Measurements from ENCODE around the gene GDNF.

The GDNF gene

DNA sequence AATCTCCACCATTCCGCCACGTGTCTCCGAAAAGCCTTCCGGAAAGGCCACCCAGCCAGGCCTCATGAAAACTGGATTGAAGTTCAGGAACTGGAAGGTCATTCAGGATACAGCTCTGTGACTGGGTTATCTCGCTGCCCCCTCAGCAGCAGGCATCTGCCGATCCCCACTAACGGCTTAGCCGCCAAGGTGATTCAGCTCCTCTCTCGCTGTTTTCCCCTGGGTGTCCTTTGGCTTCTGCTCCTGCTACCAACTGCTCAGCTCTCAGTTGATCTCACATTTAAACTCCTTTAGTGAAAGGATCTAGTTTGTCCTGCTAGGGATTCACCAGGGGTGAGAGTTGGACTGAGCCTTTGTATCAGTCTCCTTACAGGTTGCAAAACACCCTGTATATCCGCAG is 2.2 kb upstream of the GDNF start:
- no peak overlapping the region for H3K4me3 ChIP-seq (replicated peaks; ENCODE audit: insufficient read depth, low read length)
- H3K27ac ChIP-seq (replicated peaks): no peak overlapping the region
- TF ChIP-seq, protein P1, sequence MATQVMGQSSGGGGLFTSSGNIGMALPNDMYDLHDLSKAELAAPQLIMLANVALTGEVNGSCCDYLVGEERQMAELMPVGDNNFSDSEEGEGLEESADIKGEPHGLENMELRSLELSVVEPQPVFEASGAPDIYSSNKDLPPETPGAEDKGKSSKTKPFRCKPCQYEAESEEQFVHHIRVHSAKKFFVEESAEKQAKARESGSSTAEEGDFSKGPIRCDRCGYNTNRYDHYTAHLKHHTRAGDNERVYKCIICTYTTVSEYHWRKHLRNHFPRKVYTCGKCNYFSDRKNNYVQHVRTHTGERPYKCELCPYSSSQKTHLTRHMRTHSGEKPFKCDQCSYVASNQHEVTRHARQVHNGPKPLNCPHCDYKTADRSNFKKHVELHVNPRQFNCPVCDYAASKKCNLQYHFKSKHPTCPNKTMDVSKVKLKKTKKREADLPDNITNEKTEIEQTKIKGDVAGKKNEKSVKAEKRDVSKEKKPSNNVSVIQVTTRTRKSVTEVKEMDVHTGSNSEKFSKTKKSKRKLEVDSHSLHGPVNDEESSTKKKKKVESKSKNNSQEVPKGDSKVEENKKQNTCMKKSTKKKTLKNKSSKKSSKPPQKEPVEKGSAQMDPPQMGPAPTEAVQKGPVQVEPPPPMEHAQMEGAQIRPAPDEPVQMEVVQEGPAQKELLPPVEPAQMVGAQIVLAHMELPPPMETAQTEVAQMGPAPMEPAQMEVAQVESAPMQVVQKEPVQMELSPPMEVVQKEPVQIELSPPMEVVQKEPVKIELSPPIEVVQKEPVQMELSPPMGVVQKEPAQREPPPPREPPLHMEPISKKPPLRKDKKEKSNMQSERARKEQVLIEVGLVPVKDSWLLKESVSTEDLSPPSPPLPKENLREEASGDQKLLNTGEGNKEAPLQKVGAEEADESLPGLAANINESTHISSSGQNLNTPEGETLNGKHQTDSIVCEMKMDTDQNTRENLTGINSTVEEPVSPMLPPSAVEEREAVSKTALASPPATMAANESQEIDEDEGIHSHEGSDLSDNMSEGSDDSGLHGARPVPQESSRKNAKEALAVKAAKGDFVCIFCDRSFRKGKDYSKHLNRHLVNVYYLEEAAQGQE (IDR thresholded peaks at IDR 0.05; ENCODE audit: insufficient replicate concordance, low read depth): no peak
- TF ChIP-seq GABPA (IDR thresholded peaks at IDR 0.05; ENCODE audit: low read depth): no peak
- TF ChIP-seq POLR2AphosphoS5 (IDR thresholded peaks at IDR 0.05; ENCODE audit: low read depth): no peak
- no peak for TF ChIP-seq CTCF (IDR thresholded peaks at IDR 0.05; ENCODE audit: insufficient read depth, low read length)
- DNase-seq (ENCODE audit: low read depth in 1 of 2, low spot score in 1 of 2): no peak
- H3K27me3 ChIP-seq (ENCODE audit: insufficient read depth, poor library complexity, severe bottlenecking): peaks cover 52% of the 10 kb centered on the region

GRCh38 chr5:37841203-37841602 is 1.4 kb upstream of the GDNF start:
- TF ChIP-seq GABPA (IDR thresholded peaks at IDR 0.05; ENCODE audit: low read depth) (no peak), POLR2AphosphoS5 (IDR thresholded peaks at IDR 0.05; ENCODE audit: low read depth) (no peak), CTCF (IDR thresholded peaks at IDR 0.05; ENCODE audit: insufficient read depth, low read length) (no peak), SPI1 (IDR thresholded peaks at IDR 0.05; ENCODE audit: borderline replicate concordance, low read depth) (no peak)
- TF ChIP-seq, protein P1 (IDR thresholded peaks at IDR 0.05; ENCODE audit: insufficient replicate concordance, low read depth): no peak
- H3K27me3 ChIP-seq (ENCODE audit: insufficient read depth, poor library complexity, severe bottlenecking): peaks cover 57% of the 10 kb centered on the region
- H3K27ac ChIP-seq (replicated peaks): no peak overlapping the region
- H3K4me3 ChIP-seq (replicated peaks; ENCODE audit: insufficient read depth, low read length): no peak overlapping the region
- no peak for DNase-seq (ENCODE audit: low read depth in 1 of 2, low spot score in 1 of 2)

GRCh38 chr5:37840053-37841034 is 503 bp upstream of the GDNF start:
- Histone ChIP-seq H3K27ac (replicated peaks) (no peak overlapping the region), H3K27me3 (ENCODE audit: insufficient read depth, poor library complexity, severe bottlenecking) (peaks cover 66% of the 10 kb centered on the region), H3K4me3 (replicated peaks; ENCODE audit: insufficient read depth, low read length) (no peak overlapping the region)
- DNase-seq (ENCODE audit: low read depth in 1 of 2, low spot score in 1 of 2): no peak
- TF ChIP-seq SPI1 (IDR thresholded peaks at IDR 0.05; ENCODE audit: borderline replicate concordance, low read depth) (no peak), GABPA (IDR thresholded peaks at IDR 0.05; ENCODE audit: low read depth) (no peak), CTCF (IDR thresholded peaks at IDR 0.05; ENCODE audit: insufficient read depth, low read length) (no peak), POLR2AphosphoS5 (IDR thresholded peaks at IDR 0.05; ENCODE audit: low read depth) (no peak)
- TF ChIP-seq, protein P1 (IDR thresholded peaks at IDR 0.05; ENCODE audit: insufficient replicate concordance, low read depth): no peak

Measured in HL-60 (cell line).